SU-DHL-6 (cell line): Measurements from ENCODE around the gene CSF2.

Experiments used
- H2AFZ ChIP-seq: fragments of 200-600 bp; sonication (generic); 2 replicates; pipeline ENCODE4 v1.6.1; 2014; ENCODE audit warnings: low read depth, mild to moderate bottlenecking, moderate library complexity, mixed read lengths, antibody characterized with exemption, low read length; ENCODE audit not compliant: severe bottlenecking
- H3F3A ChIP-seq: fragments of 200-600 bp; shearing (Covaris generic); 2 replicates; pipeline ENCODE4 v1.6.0; 2016; ENCODE audit warnings: antibody characterized with exemption, mild to moderate bottlenecking; ENCODE audit not compliant: insufficient read depth
- H3K27ac ChIP-seq: fragments of 200-600 bp; sonication (generic); 2 replicates; pipeline ENCODE4 v1.5.1; 2016; ENCODE audit warnings: low read depth, mild to moderate bottlenecking, low read length, moderate library complexity, mixed read lengths
- H3K27me3 ChIP-seq: fragments of 200-600 bp; sonication (generic), shearing (Covaris generic); 2 replicates; pipeline ENCODE4 v1.6.0; 2014; ENCODE audit warnings: mild to moderate bottlenecking, low read length
- H3K36me3 ChIP-seq: fragments of 200-600 bp; sonication (generic); 2 replicates; pipeline ENCODE4 v1.6.1; 2014; ENCODE audit warnings: mild to moderate bottlenecking, low read length, mixed read lengths
- H3K4me2 ChIP-seq: fragments of 300-600, 200-600 bp; shearing (Covaris generic), sonication (generic); 2 replicates; pipeline ENCODE4 v1.6.0; 2014; ENCODE audit warnings: low read length, low read depth, mild to moderate bottlenecking; ENCODE audit not compliant: poor library complexity, severe bottlenecking
- H3K4me3 ChIP-seq: fragments of 200-600 bp; sonication (generic); 2 replicates; pipeline ENCODE4 v1.5.1; 2014; ENCODE audit warnings: antibody characterized with exemption, low read length, mild to moderate bottlenecking, mixed read lengths; ENCODE audit not compliant: insufficient read depth, poor library complexity, severe bottlenecking
- H3K79me2 ChIP-seq: fragments of 200-600 bp; sonication (generic); 2 replicates; pipeline ENCODE4 v1.6.1; 2014; ENCODE audit warnings: mild to moderate bottlenecking, low read length, moderate library complexity; ENCODE audit not compliant: insufficient read depth
- H3K9ac ChIP-seq: fragments of 200-600 bp; sonication (generic); 2 replicates; pipeline ENCODE4 v1.7.0; 2014; ENCODE audit warnings: mild to moderate bottlenecking, low read length
- H3K9me2 ChIP-seq: fragments of 200-600 bp; sonication (generic); replicated peaks from 2 replicates; pipeline ENCODE4 v1.6.1; 2014; ENCODE audit warnings: low read length; ENCODE audit not compliant: insufficient read depth
- H3K9me3 ChIP-seq: fragments of 200-600 bp; sonication (generic); 2 replicates; pipeline ENCODE4 v1.6.1; 2014; ENCODE audit warnings: low read length, mixed read lengths; ENCODE audit not compliant: insufficient read depth
- H4K20me1 ChIP-seq: fragments of 200-600 bp; sonication (generic); 2 replicates; pipeline ENCODE4 v1.6.1; 2014; ENCODE audit warnings: low read depth, mild to moderate bottlenecking, antibody characterized with exemption, low read length, moderate library complexity, mixed read lengths
- EZH2phosphoT487 ChIP-seq: fragments of 200-600 bp; sonication (generic), shearing (Covaris generic); conservative IDR thresholded peaks from 2 replicates; pipeline ENCODE4 v1.6.1; 2018; ENCODE audit warnings: mild to moderate bottlenecking, antibody characterized with exemption, low read length, moderate library complexity, mixed read lengths
- TF ChIP-seq, protein P1 (sequence below): fragments of 200-600 bp; sonication (generic); IDR thresholded peaks from one replicate; pipeline ENCODE4 v1.5.1; 2017; ENCODE audit warnings: antibody characterized with exemption, mild to moderate bottlenecking, low read length, moderate library complexity; ENCODE audit not compliant: insufficient read depth, poor library complexity, severe bottlenecking

CSF2 gene

DNA sequence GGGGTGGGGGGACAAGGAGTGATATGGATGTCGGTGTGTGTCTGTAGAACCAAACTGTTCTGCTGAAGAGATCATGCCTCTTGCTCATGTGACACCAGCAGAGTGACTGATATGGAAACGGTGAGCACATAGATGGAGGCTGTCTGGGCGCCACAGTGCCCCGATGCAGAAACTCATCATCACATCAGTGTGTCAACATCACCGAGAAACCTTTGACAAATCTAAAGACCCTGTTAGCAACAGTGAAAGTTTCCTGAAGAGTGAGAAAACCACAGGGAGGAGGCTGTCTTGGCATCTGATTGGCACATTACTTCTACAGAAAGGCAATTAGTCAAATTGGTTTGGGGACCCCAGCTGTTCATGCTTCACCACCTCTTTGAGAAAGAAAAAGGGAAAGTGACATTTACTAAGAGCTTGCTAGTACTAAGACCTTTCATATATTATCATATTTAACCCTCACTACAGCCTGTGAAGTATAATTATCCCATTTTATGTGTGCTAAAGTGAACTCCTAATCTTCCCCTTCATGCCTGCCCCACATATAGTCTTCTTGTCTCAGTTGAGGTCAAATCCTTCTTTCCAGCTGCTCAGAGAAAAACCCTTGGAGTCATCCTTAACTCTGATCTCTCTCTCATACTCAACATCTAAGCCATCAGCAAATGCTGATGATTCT, 25.6 kb downstream of the CSF2 start:
- H3K27ac ChIP-seq, result no peak overlapping the region
- H3K9ac ChIP-seq, result no peak overlapping the region
- H3K4me2 ChIP-seq, result no peak overlapping the region
- H2AFZ ChIP-seq, result no peak overlapping the region
- no peaks in the 10 kb centered on the region for H3K9me3 ChIP-seq
- TF ChIP-seq, protein P1, sequence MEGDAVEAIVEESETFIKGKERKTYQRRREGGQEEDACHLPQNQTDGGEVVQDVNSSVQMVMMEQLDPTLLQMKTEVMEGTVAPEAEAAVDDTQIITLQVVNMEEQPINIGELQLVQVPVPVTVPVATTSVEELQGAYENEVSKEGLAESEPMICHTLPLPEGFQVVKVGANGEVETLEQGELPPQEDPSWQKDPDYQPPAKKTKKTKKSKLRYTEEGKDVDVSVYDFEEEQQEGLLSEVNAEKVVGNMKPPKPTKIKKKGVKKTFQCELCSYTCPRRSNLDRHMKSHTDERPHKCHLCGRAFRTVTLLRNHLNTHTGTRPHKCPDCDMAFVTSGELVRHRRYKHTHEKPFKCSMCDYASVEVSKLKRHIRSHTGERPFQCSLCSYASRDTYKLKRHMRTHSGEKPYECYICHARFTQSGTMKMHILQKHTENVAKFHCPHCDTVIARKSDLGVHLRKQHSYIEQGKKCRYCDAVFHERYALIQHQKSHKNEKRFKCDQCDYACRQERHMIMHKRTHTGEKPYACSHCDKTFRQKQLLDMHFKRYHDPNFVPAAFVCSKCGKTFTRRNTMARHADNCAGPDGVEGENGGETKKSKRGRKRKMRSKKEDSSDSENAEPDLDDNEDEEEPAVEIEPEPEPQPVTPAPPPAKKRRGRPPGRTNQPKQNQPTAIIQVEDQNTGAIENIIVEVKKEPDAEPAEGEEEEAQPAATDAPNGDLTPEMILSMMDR, result no peak
- TF ChIP-seq EZH2phosphoT487, result no peak
- H3K27me3 ChIP-seq, result no peaks in the 10 kb centered on the region
- H4K20me1 ChIP-seq, result no peaks in the 10 kb centered on the region
- H3K36me3 ChIP-seq, result no peaks in the 10 kb centered on the region
- H3K9me2 ChIP-seq, result no peaks in the 10 kb centered on the region
- H3K4me3 ChIP-seq, result no peak overlapping the region
- no peaks in the 10 kb centered on the region for H3F3A ChIP-seq
- no peaks in the 10 kb centered on the region for H3K79me2 ChIP-seq

DNA sequence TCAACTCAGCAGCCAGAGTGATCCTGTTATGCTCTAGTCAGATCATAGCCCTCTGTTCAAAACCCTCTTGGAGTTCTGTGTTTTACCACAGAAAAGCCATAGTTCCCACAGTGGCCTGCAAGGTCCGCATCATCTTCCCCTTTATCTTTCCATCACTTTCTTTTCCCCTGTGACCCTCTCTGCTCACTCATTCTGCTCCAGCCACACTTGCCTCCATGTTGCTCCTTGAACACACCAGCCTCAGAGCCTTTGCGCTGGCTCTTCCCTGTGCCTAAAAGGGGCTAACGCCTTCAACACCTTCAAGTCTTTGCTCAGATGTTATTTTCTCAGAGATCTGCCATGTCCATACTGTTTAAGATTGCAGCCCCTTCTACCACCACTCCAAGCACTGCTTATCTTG, 26.3 kb downstream of the CSF2 start:
- no peak overlapping the region for H3K27ac ChIP-seq
- no peaks in the 10 kb centered on the region for H3K9me3 ChIP-seq
- H3K36me3 ChIP-seq, result no peaks in the 10 kb centered on the region
- no peak overlapping the region for H2AFZ ChIP-seq
- no peak overlapping the region for H3K4me2 ChIP-seq
- H3K9me2 ChIP-seq, result no peaks in the 10 kb centered on the region
- no peaks in the 10 kb centered on the region for H3K79me2 ChIP-seq
- H3K4me3 ChIP-seq, result no peak overlapping the region
- no peaks in the 10 kb centered on the region for H4K20me1 ChIP-seq
- no peaks in the 10 kb centered on the region for H3K27me3 ChIP-seq
- TF ChIP-seq, protein P1, result no peak
- no peak for TF ChIP-seq EZH2phosphoT487
- H3K9ac ChIP-seq, result no peak overlapping the region
- H3F3A ChIP-seq, result no peaks in the 10 kb centered on the region

DNA sequence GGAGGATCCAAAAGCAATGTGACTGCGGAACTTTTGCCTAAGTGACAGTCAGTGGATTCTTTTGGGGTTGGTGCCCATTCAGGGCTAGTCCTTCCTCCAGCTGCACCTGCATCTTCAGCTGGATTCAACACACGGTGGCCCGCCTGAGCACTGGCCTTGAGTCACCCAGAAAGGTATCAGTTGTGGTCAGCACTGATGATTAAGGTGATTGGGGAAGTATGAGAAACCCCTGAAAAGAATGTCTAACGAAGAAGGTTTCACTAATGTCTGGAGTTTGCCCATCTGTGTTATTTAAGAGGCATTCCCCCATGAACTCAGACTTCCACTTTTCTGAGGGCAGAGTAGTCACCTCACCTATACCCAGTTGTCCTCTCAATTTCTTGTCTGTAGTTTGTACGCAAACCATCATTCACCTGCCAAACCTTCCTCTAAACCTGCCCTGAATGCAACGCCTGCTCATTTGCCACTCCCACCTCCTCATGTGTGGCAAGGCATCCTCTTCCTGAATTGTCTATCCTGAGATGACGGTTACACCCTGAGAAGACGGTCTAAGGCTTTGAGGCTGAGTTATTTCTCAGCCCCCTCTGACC, 27.2 kb downstream of the CSF2 start:
- no peaks in the 10 kb centered on the region for H3K27me3 ChIP-seq
- TF ChIP-seq EZH2phosphoT487, result no peak
- TF ChIP-seq, protein P1, result no peak
- no peak overlapping the region for H2AFZ ChIP-seq
- no peaks in the 10 kb centered on the region for H3K79me2 ChIP-seq
- no peaks in the 10 kb centered on the region for H3K36me3 ChIP-seq
- H3K9ac ChIP-seq, result no peak overlapping the region
- H3F3A ChIP-seq, result no peaks in the 10 kb centered on the region
- no peak overlapping the region for H3K27ac ChIP-seq
- no peak overlapping the region for H3K4me3 ChIP-seq
- H3K4me2 ChIP-seq, result no peak overlapping the region
- no peaks in the 10 kb centered on the region for H3K9me3 ChIP-seq
- no peaks in the 10 kb centered on the region for H4K20me1 ChIP-seq
- no peaks in the 10 kb centered on the region for H3K9me2 ChIP-seq
